K562 (cell line): ENCODE results near the gene THEM5. TPM values are rescaled to one million over a fixed set of nuclear protein-coding genes. Genes with fewer than 3 reads are reported as not detected.
"Not testable (repeated sequence)": the region's sequence is repeated elsewhere in the genome, so short reads cannot be mapped to it uniquely, and the experiment has no call there.

ENCODE experiments used
- ATAC-seq: fragments of 200-7000 bp; cut with Tn5 transposase; 3 replicates; pipeline ENCODE4 v1.9.1; 2020; ENCODE audit warnings: moderate library complexity
- BruUV-seq: library from RNA; stranded (reverse); fragments of 400-500 nt; replicated peaks from 2 replicates; lab custom pipeline; 2021; lab: Mats Ljungman, UMichigan
- CTCF ChIA-PET: fragments of 300-600 bp; formaldehyde crosslinking; extraction: SDS; loops from one replicate; lab custom pipeline; 2021; ENCODE audit warnings: low intra/inter-chr PET ratio; lab: Yijun Ruan, JAX
- POLR2A ChIA-PET: fragments of 300-600, 350-650 bp; sonication (Branson Sonifier 250); formaldehyde crosslinking; extraction: SDS; loops from one replicate; lab custom pipeline; 2021; ENCODE audit warnings: antibody characterized with exemption, inconsistent platforms; lab: Yijun Ruan, JAX
- DNase-seq, 4 experiments: peaks; one replicate each; pipeline versions ENCODE4 v3.0.0 to v3.0.0-alpha.2; 2011 to 2018; ENCODE audit warnings: low spot score in 3 of 4, mixed read lengths in 3 of 4; ENCODE audit errors: extremely low read depth in 1 of 4
- FAIRE-seq: peaks from 2 replicates; lab custom pipeline; 2011; peaks lifted over from hg19 to GRCh38; lab: Jason Lieb, UNC
- H2AFZ ChIP-seq: 2 replicates; pipeline ENCODE4 v1.6.0; 2011; ENCODE audit warnings: low read depth, low read length, control low read depth, inconsistent platforms
- H3K27ac ChIP-seq: fragments of 200-600 bp; 3 replicates; pipeline ENCODE4 v1.8.0; 2011; ENCODE audit warnings: low read depth, mild to moderate bottlenecking, control low read depth, inconsistent platforms, low read length, moderate library complexity, mixed read lengths; ENCODE audit errors: extremely low read depth
- H3K27me3 ChIP-seq, 2 experiments: fragments of 300-600 bp in 1 of 2; 2 replicates in 1 of 2; 3 replicates in 1 of 2; pipeline versions ENCODE4 v1.6.0 to v1.8.0; 2011; ENCODE audit warnings: inconsistent platforms in 2 of 2, low read length in 2 of 2, mild to moderate bottlenecking in 1 of 2, mixed read lengths in 1 of 2, moderate library complexity in 1 of 2; ENCODE audit not compliant: control insufficient read depth in 2 of 2, insufficient read depth in 2 of 2
- H3K36me3 ChIP-seq: fragments of 300-600 bp; 3 replicates; pipeline ENCODE4 v1.8.0; 2011; ENCODE audit warnings: mild to moderate bottlenecking, low read length, inconsistent platforms; ENCODE audit not compliant: control insufficient read depth, insufficient read depth
- H3K4me1 ChIP-seq, 2 experiments: fragments of 200-600 bp in 1 of 2; replicated peaks in 1 of 2; 2 replicates in 1 of 2; 3 replicates in 1 of 2; pipeline versions ENCODE4 v1.5.1 to v1.8.0; 2011; ENCODE audit warnings: inconsistent platforms in 2 of 2, low read length in 2 of 2, mild to moderate bottlenecking in 1 of 2, mixed read lengths in 1 of 2, moderate library complexity in 1 of 2; ENCODE audit not compliant: control insufficient read depth in 2 of 2, insufficient read depth in 2 of 2
- H3K4me2 ChIP-seq: 2 replicates; pipeline ENCODE4 v1.6.1; 2011; ENCODE audit warnings: low read length, control low read depth, inconsistent platforms, mixed read lengths; ENCODE audit not compliant: insufficient read depth
- H3K4me3 ChIP-seq: fragments of 200-600 bp; sonication (generic), shearing (Covaris generic); 2 replicates; pipeline ENCODE4 v1.5.1; 2016; ENCODE audit warnings: control low read depth, inconsistent platforms
- H3K79me2 ChIP-seq: fragments of 200-600 bp; 3 replicates; pipeline ENCODE4 v1.8.0; 2011; ENCODE audit warnings: low read length, inconsistent platforms; ENCODE audit not compliant: control insufficient read depth, insufficient read depth
- H3K9ac ChIP-seq, 2 experiments: 2 replicates each; pipeline versions ENCODE4 v1.6.0 to v1.6.1; 2011; ENCODE audit warnings: low read depth in 2 of 2, low read length in 2 of 2, control low read depth in 1 of 2, inconsistent platforms in 1 of 2, mild to moderate bottlenecking in 1 of 2, mixed read lengths in 1 of 2; ENCODE audit not compliant: insufficient read depth in 1 of 2
- H3K9me1 ChIP-seq: one replicate; pipeline ENCODE4 v1.6.0; 2011; ENCODE audit warnings: inconsistent platforms, mild to moderate bottlenecking, low read length, moderate library complexity; ENCODE audit not compliant: control insufficient read depth, insufficient read depth
- H3K9me3 ChIP-seq: replicated peaks from 2 replicates; pipeline ENCODE4 v1.5.1; 2011; ENCODE audit warnings: low read depth, low read length, inconsistent platforms; ENCODE audit not compliant: control insufficient read depth, insufficient read depth
- H4K20me1 ChIP-seq: replicated peaks from 2 replicates; pipeline ENCODE4 v1.6.1; 2011; ENCODE audit warnings: low read length, inconsistent platforms, mixed read lengths; ENCODE audit not compliant: control insufficient read depth, insufficient read depth
- C11orf30 ChIP-seq: fragments of 450-650 bp; IDR thresholded peaks from 2 replicates; pipeline ENCODE4 v1.6.1; 2016; ENCODE audit warnings: low read depth, mild to moderate bottlenecking
- CBFA2T3 ChIP-seq: fragments of 450-650 bp; IDR thresholded peaks from 2 replicates; pipeline ENCODE4 v1.6.1; 2017
- DNMT1 ChIP-seq: fragments of 450-650 bp; IDR thresholded peaks from 2 replicates; pipeline ENCODE4 v1.6.1; 2016; ENCODE audit warnings: antibody characterized with exemption, mild to moderate bottlenecking
- IFI16 ChIP-seq: fragments of 250-450 bp; sonication (Bioruptor Pico); IDR thresholded peaks from 2 replicates; pipeline ENCODE4 v2.1.2; 2022; ENCODE audit warnings: mild to moderate bottlenecking, inconsistent platforms
- MAFK ChIP-seq: IDR thresholded peaks from 2 replicates; pipeline ENCODE4 v1.6.1; 2011; ENCODE audit warnings: low read length, improper control_type of control experiment
- WGBS: fragments of 100-300 bp; shearing (Covaris generic); methylation state at CpG from one replicate; pipeline ENCODE4 v1.1.6; 2016; ENCODE audit warnings: low coverage, mixed read lengths; ENCODE audit not compliant: insufficient coverage; ENCODE audit errors: missing lambda C conversion rate; 5-methylcytosine and 5-hydroxymethylcytosine counted together
- in situ Hi-C: fragments of 300-500 bp; cut with MboI; formaldehyde crosslinking; loops from 4 replicates; pipeline ENCODE4 v1.15.0; 2018; ENCODE audit warnings: inconsistent platforms, mixed read lengths
- intact Hi-C: fragments of 100-400 bp; cut with micrococcal nuclease; formaldehyde crosslinking; loops from 2 replicates; pipeline ENCODE4 v1.14.2; 2022
- polyA plus RNA-seq, 8 experiments: library from polyadenylated mRNA; depleted of rRNA in 4 of 8; stranded (reverse) in 5 of 8; unstranded in 3 of 8; fragments of >200 nt; fragmentation: Nextera tagmentation in 2 of 8; fragmentation: Illumina TruSeq in 1 of 8; extraction: Ambion mirVana in 2 of 8; extraction: Trizol in 1 of 8; gene quantifications; 2 replicates each; pipeline versions ENCODE4 v1.2.1 to v1.2.3, GENCODE V29; 2011 to 2014; ENCODE audit warnings: inconsistent platforms in 1 of 8, missing spikeins in 1 of 8
- total RNA-seq, 7 experiments: library from RNA; depleted of rRNA in 6 of 7; stranded (reverse); fragments of >200 nt in 6 of 7; fragmentation: Illumina TruSeq in 2 of 7; extraction: Trizol in 2 of 7; gene quantifications; 2 replicates each; pipeline versions ENCODE4 v1.2.1 to v1.2.3, GENCODE V29; 2011 to 2021; ENCODE audit warnings: low replicate concordance in 1 of 7

The THEM5 gene
- total and polyA plus RNA-seq, 9 of the 15 experiments (the other 6 are each of a cell fraction or from before 2014, with no cell fraction given), result not detected

- no peak for TF ChIP-seq IFI16 (CRISPR knock-in tag)
- peak; percentile 76 for TF ChIP-seq MAFK
- TF ChIP-seq C11orf30, result peak; percentile 89
- TF ChIP-seq DNMT1, result no peak
Observed at GRCh38 chr1:151855933-151856332, 2.4 kb upstream of the THEM5 start (continued).

GRCh38 chr1:151855516-151855915 is 2.0 kb upstream of the THEM5 start:
- H4K20me1 ChIP-seq, H3K4me2 ChIP-seq, H3K9ac ChIP-seq, in situ Hi-C loops, H3K9me3 ChIP-seq, H3K9me1 ChIP-seq, H3K4me1 ChIP-seq, H3K27ac ChIP-seq, ATAC-seq, intact Hi-C loops, H3K79me2 ChIP-seq, H2AFZ ChIP-seq, BruUV-seq, POLR2A ChIA-PET, FAIRE-seq, H3K4me3 ChIP-seq, H3K36me3 ChIP-seq: not testable (repeated sequence)
- peaks cover 18 to 39% of the 10 kb centered on the region in 2 experiments for H3K27me3 ChIP-seq
- CTCF ChIA-PET, result interaction anchor here (0.6 kb wide), 1 partner anchor 656 kb away, joined by 4 read pairs; no protein-coding TSS in a partner anchor
- peak; percentile 28; the same call in 1 of the 2 replicates for TF ChIP-seq CBFA2T3
- 18% methylated on average over 8 of the region's 8 CpGs for whole genome bisulfite sequencing
- peak in 1 of 4 experiments; percentile 28 for DNase-seq
